OCI-LY3 (cell line): ENCODE data around the gene CAMTA1.

Experiments used
- EZH2phosphoT487 ChIP-seq: fragments of 200-600 bp; shearing (Covaris generic); IDR thresholded peaks from 2 replicates; pipeline ENCODE4 v1.6.1; 2018; ENCODE audit warnings: antibody characterized with exemption, mixed run types, low read depth
- TF ChIP-seq, protein P1 (sequence below): fragments of 200-600, 300-600 bp; sonication (generic); IDR thresholded peaks from 2 replicates; pipeline ENCODE4 v1.5.1; 2014; ENCODE audit warnings: antibody characterized with exemption, low read length, low read depth

- TF ChIP-seq, protein P1, sequence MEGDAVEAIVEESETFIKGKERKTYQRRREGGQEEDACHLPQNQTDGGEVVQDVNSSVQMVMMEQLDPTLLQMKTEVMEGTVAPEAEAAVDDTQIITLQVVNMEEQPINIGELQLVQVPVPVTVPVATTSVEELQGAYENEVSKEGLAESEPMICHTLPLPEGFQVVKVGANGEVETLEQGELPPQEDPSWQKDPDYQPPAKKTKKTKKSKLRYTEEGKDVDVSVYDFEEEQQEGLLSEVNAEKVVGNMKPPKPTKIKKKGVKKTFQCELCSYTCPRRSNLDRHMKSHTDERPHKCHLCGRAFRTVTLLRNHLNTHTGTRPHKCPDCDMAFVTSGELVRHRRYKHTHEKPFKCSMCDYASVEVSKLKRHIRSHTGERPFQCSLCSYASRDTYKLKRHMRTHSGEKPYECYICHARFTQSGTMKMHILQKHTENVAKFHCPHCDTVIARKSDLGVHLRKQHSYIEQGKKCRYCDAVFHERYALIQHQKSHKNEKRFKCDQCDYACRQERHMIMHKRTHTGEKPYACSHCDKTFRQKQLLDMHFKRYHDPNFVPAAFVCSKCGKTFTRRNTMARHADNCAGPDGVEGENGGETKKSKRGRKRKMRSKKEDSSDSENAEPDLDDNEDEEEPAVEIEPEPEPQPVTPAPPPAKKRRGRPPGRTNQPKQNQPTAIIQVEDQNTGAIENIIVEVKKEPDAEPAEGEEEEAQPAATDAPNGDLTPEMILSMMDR = no peak
- TF ChIP-seq EZH2phosphoT487 = no peak
Observed at GRCh38 chr1:6811583-6811982, 26.3 kb downstream of the CAMTA1 start.
